ENCODE results near the gene RBM23. TPM values are rescaled to one million over a fixed set of nuclear protein-coding genes. Genes with fewer than 3 reads are reported as not detected.
"Not testable (repeated sequence)": the region's sequence is repeated elsewhere in the genome, so short reads cannot be mapped to it uniquely, and the experiment has no call there.

RBM23 gene
- total RNA-seq, 4 donors from 2014 or later: 71.2 to 202 (median 105) TPM

- no peak overlapping the region for H3K4me3 ChIP-seq (ENCODE audit: low read depth, poor library complexity, severe bottlenecking)
- DNase-seq (ENCODE audit: low spot score in 2 of 2): peak in 1 of 2 donors; percentile 3
- 93 to 97% methylated on average over 1 of the region's 1 CpG for WGBS, 2 donors
- TF ChIP-seq POLR2A (IDR thresholded peaks at IDR 0.05): no peak
- TF ChIP-seq CTCF (IDR thresholded peaks at IDR 0.05): no peak
- intact Hi-C loops (cut with DNase I; ENCODE audit: low total_unique reads): no loop called here
Measured at GRCh38 chr14:22952418-22952817, 33.5 kb upstream of the RBM23 start.

GRCh38 chr14:22951795-22952194 is 32.8 kb upstream of the RBM23 start:
- DNase-seq (ENCODE audit: low spot score in 2 of 2): peak in 1 of 2 donors; percentile 34
- intact Hi-C loops (cut with DNase I; ENCODE audit: low total_unique reads); H3K4me3 ChIP-seq (ENCODE audit: low read depth, poor library complexity, severe bottlenecking): not testable (repeated sequence)
- WGBS, 2 donors: 91 to 97% methylated on average over 8 of the region's 8 CpGs

GRCh38 chr14:22945642-22946041 is 26.7 kb upstream of the RBM23 start:
- intact Hi-C loops (cut with DNase I; ENCODE audit: low total_unique reads): no loop called here
- TF ChIP-seq CTCF (IDR thresholded peaks at IDR 0.05): no peak
- TF ChIP-seq POLR2A (IDR thresholded peaks at IDR 0.05): no peak
- no peak for DNase-seq (ENCODE audit: low spot score in 2 of 2)
- H3K4me3 ChIP-seq (ENCODE audit: low read depth, poor library complexity, severe bottlenecking): no peak overlapping the region
- WGBS, 2 donors: 93 to 97% methylated on average over 3 of the region's 3 CpGs

- intact Hi-C loops (cut with DNase I; ENCODE audit: low total_unique reads): no loop called here
- WGBS, 2 donors: 90 to 93% methylated on average over 4 of the region's 4 CpGs
- no peak for TF ChIP-seq POLR2A (IDR thresholded peaks at IDR 0.05)
- no peak for TF ChIP-seq CTCF (IDR thresholded peaks at IDR 0.05)
- no peak overlapping the region for H3K4me3 ChIP-seq (ENCODE audit: low read depth, poor library complexity, severe bottlenecking)
- DNase-seq (ENCODE audit: low spot score in 2 of 2): no peak
Measured at GRCh38 chr14:22939684-22940083, 20.7 kb upstream of the RBM23 start.

GRCh38 chr14:22935156-22935555 is 16.2 kb upstream of the RBM23 start:
- no peak for DNase-seq (ENCODE audit: low spot score in 2 of 2)
- no peak for TF ChIP-seq POLR2A (IDR thresholded peaks at IDR 0.05)
- TF ChIP-seq CTCF (IDR thresholded peaks at IDR 0.05): no peak
- 92 to 93% methylated on average over 1 of the region's 1 CpG for WGBS, 2 donors
- no peak overlapping the region for H3K4me3 ChIP-seq (ENCODE audit: low read depth, poor library complexity, severe bottlenecking)
- intact Hi-C loops (cut with DNase I; ENCODE audit: low total_unique reads): no loop called here

- WGBS, 2 donors: 77 to 82% methylated on average over 3 of the region's 3 CpGs
- no peak overlapping the region for H3K4me3 ChIP-seq (ENCODE audit: low read depth, poor library complexity, severe bottlenecking)
- intact Hi-C loops (cut with DNase I; ENCODE audit: low total_unique reads): no loop called here
- TF ChIP-seq CTCF (IDR thresholded peaks at IDR 0.05) (no peak), POLR2A (IDR thresholded peaks at IDR 0.05) (no peak)
- no peak for DNase-seq (ENCODE audit: low spot score in 2 of 2)
Measured at GRCh38 chr14:22932146-22932545, 13.2 kb upstream of the RBM23 start.
